IPS-18a (cell line): ENCODE results near the gene MSLN.

Source experiments
- H3K27ac ChIP-seq: one replicate; pipeline ENCODE4 v1.5.1; 2013; ENCODE audit warnings: low read length
- H3K27me3 ChIP-seq: one replicate; pipeline ENCODE4 v1.6.1; 2013; ENCODE audit warnings: mild to moderate bottlenecking, low read length; ENCODE audit not compliant: control insufficient read depth, insufficient read depth
- H3K36me3 ChIP-seq: one replicate; pipeline ENCODE4 v1.6.1; 2013; ENCODE audit warnings: low read depth, low read length; ENCODE audit not compliant: control insufficient read depth
- H3K4me1 ChIP-seq: one replicate; pipeline ENCODE4 v1.6.1; 2013; ENCODE audit warnings: low read depth, low read length; ENCODE audit not compliant: control insufficient read depth
- H3K4me3 ChIP-seq: one replicate; pipeline ENCODE4 v1.5.1; 2013; ENCODE audit warnings: low read length
- H3K9ac ChIP-seq: one replicate; pipeline ENCODE4 v1.6.1; 2013; ENCODE audit warnings: mild to moderate bottlenecking, low read length, moderate library complexity
- H3K9me3 ChIP-seq: one replicate; pipeline ENCODE4 v1.6.1; 2013; ENCODE audit warnings: low read depth, low read length; ENCODE audit not compliant: control insufficient read depth

MSLN gene

DNA sequence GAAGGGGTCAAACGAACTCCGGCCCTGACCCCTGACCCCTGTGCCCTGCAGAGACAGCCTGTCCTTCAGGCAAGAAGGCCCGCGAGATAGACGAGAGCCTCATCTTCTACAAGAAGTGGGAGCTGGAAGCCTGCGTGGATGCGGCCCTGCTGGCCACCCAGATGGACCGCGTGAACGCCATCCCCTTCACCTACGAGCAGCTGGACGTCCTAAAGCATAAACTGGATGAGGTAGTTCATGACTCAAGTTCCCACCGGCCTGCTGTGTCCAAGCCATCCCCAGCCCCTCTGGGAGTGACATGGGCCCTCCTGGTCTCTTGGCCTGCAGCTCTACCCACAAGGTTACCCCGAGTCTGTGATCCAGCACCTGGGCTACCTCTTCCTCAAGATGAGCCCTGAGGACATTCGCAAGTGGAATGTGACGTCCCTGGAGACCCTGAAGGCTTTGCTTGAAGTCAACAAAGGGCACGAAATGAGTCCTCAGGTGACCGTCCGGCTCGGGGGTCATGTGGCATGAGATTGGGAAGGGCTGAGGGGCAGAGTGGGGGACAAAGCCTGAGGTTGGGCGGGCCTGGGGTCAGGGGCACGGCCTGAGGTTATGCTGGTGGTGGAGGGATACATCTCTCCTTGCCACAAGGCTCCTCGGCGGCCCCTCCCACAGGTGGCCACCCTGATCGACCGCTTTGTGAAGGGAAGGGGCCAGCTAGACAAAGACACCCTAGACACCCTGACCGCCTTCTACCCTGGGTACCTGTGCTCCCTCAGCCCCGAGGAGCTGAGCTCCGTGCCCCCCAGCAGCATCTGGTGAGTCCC lies 5.7 kb downstream of the MSLN start:
- no peaks in the 10 kb centered on the region for H3K27me3 ChIP-seq

DNA sequence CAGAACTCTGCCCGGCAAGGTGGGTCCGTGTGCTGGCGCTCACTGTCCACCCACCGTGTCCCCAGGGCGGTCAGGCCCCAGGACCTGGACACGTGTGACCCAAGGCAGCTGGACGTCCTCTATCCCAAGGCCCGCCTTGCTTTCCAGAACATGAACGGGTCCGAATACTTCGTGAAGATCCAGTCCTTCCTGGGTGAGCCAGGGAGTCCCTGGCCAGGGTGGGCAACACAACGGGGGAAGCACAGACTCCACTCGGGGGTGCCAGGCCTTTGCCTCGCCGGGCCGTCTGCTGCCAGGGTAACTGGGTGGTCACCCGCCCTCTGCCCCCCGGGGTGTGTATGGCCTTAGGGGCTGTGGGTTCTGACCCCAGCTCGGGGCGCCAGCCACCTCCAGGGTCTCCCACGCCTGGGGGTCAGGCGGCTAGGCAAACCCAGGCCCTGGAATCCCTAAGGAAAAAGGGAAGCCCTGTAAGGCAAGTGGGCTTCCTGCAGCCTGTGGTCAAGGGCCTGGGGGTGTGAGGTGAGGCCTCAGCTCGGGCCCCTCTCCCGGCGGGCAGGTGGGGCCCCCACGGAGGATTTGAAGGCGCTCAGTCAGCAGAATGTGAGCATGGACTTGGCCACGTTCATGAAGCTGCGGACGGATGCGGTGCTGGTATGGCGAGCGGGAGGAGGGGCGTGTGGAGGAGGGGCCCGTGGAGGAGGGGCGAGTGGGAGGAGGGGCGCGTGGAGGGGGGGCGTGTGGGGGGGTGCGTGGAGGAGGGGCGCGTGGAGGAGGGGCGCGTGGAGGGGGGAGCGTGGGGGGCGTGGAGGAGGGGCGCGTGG lies 6.5 kb downstream of the MSLN start:
- no peaks in the 10 kb centered on the region for H3K27me3 ChIP-seq
- no peaks in the 10 kb centered on the region for H3K36me3 ChIP-seq
- no peak overlapping the region for H3K9ac ChIP-seq
- no peaks in the 10 kb centered on the region for H3K9me3 ChIP-seq
- H3K4me3 ChIP-seq, result no peak overlapping the region
- no peak overlapping the region for H3K27ac ChIP-seq
- H3K4me1 ChIP-seq, result no peaks in the 10 kb centered on the region

More for the DNA sequence above, 5.7 kb downstream of the MSLN start:
- no peaks in the 10 kb centered on the region for H3K36me3 ChIP-seq
- H3K27ac ChIP-seq, result no peak overlapping the region
- no peaks in the 10 kb centered on the region for H3K4me1 ChIP-seq
- H3K9ac ChIP-seq, result no peak overlapping the region
- no peaks in the 10 kb centered on the region for H3K9me3 ChIP-seq
- H3K4me3 ChIP-seq, result no peak overlapping the region

DNA sequence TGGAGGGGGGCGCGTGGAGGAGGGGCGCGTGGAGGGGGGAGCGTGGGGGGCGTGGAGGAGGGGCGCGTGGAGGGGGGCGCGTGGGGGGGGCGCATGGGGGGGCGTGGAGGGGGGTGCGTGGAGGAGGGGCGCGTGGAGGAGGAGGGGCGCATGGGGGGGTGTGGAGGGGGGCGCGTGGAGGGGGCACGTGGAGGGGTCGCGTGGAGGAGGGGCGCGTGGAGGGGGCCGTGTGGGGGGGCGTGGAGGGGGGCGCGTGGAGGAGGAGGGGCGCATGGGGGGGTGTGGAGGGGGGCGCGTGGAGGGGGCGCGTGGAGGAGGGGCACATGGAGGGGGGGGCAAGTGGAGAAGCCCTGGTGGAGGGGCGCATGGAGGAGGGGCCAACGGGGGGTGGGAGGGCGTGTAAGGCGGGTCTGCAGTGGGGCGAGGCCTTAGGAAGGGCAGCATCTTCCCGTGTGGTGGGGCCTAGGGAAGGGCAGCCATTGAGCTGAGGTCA lies 7.3 kb downstream of the MSLN start:
- Histone ChIP-seq H3K9ac (no peak overlapping the region), H3K9me3 (no peaks in the 10 kb centered on the region), H3K27me3 (no peaks in the 10 kb centered on the region), H3K4me1 (no peaks in the 10 kb centered on the region), H3K27ac (no peak overlapping the region), H3K36me3 (no peaks in the 10 kb centered on the region), H3K4me3 (no peak overlapping the region)

DNA sequence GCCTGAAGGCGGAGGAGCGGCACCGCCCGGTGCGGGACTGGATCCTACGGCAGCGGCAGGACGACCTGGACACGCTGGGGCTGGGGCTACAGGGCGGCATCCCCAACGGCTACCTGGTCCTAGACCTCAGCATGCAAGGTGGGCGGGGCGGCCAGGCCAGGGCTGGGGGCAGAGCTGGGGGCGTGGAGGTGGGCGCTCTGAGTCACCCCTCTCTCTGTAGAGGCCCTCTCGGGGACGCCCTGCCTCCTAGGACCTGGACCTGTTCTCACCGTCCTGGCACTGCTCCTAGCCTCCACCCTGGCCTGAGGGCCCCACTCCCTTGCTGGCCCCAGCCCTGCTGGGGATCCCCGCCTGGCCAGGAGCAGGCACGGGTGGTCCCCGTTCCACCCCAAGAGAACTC lies 7.9 kb downstream of the MSLN start:
- Histone ChIP-seq H3K9me3 (no peaks in the 10 kb centered on the region), H3K27me3 (no peaks in the 10 kb centered on the region), H3K27ac (no peak overlapping the region)

DNA sequence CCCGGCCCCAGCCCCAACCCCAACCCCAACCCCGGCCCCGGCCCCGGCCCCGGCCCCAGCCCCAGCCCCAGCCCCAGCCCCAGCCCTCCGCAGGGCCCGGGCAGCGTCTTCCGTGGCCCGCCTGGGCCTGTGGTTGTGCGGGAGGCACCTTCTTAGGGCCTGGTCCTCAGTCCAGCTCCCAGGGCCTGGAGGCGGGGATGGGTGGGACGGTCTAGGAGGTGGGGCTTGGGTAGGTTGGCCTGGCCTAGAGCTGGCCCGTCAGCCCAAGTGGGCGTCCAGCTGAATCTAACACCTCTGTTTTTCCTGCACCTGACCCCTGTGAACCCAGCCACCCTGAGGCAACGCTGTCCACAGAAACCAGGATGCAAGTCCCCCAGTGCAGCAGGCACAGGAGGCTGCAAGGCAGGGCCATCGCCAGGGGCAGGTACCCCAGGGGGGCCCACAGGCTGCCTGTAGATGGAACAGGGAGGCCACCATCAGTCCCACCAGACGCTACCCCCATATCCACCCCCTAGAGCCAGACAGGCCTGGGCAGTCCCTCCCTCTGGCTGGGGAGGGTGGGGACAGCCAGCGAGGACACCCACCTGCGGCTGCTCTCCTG lies 8.8 kb downstream of the MSLN start:
- Histone ChIP-seq H3K9ac (no peak overlapping the region), H3K27ac (no peak overlapping the region), H3K9me3 (no peaks in the 10 kb centered on the region), H3K4me1 (no peaks in the 10 kb centered on the region), H3K27me3 (no peaks in the 10 kb centered on the region), H3K4me3 (no peak overlapping the region), H3K36me3 (no peaks in the 10 kb centered on the region)

More for the DNA sequence above, 7.9 kb downstream of the MSLN start:
- H3K36me3 ChIP-seq, result no peaks in the 10 kb centered on the region
- H3K4me3 ChIP-seq, result no peak overlapping the region
- no peak overlapping the region for H3K9ac ChIP-seq
- H3K4me1 ChIP-seq, result no peaks in the 10 kb centered on the region

DNA sequence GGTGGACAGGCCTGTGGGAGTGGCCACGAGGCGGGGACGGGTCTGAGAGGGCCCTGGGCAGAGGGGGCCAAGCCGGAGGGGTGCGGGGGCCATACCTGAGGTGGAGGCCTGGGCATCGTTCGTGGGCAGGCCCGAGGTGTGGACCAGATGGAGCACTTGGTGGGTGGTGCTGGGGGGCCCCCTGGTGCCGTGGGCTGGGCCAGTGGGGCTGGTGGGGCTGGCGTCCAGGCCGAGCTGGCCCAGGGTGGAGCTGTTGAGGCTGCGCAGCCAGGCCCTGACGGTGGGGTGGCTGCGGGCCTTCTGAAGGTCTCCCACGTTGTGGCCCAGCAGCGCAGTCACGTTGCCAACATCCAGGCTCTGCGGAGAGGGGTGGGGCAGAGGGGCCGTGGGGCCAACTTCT lies 9.4 kb downstream of the MSLN start:
- Histone ChIP-seq H3K4me1 (no peaks in the 10 kb centered on the region), H3K9me3 (no peaks in the 10 kb centered on the region), H3K27me3 (no peaks in the 10 kb centered on the region), H3K36me3 (no peaks in the 10 kb centered on the region), H3K27ac (no peak overlapping the region), H3K4me3 (no peak overlapping the region), H3K9ac (no peak overlapping the region)

DNA sequence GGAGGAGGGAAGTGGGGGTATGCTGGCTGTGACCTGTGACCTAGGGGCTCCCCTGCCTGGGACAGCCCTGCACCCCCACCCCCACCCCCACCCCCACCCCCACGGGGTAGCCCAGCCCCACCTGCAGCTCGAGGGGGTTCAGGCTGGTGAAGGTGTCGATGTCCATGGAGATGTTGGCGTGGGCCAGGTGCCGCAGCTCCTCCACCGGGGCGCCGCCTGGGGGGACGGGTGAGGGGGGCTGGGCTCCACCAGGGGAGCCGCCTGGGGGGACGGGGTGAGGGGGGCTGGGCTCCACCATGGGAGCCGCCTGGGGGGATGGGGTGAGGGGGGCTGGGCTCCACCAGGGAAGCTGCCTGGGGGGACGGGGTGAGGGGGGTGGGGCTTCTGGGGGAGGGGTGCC lies 9.9 kb downstream of the MSLN start:
- no peaks in the 10 kb centered on the region for H3K9me3 ChIP-seq

DNA sequence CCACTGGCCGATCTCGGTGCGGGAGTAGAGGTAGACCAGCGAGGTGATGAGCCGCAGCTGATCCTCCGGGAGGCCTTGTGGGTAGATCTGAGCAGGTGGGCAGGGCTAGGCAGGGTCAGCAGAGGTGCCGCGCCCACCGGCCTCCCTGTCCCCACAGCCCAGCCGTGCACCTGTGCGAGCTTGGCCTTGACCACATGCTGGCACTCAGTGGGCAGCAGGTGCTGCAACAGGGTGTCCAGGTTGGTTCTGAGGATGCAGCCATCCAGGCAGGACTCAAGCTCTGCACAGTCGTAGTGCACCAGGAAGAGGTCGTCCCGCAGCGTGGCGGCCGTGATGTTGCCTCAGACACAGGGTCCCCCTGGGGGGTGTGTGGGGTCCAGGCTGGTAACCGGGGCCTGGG lies 12.4 kb downstream of the MSLN start:
- no peak overlapping the region for H3K27ac ChIP-seq
- H3K9me3 ChIP-seq, result no peaks in the 10 kb centered on the region
- H3K9ac ChIP-seq, result no peak overlapping the region
- no peaks in the 10 kb centered on the region for H3K36me3 ChIP-seq
- H3K4me1 ChIP-seq, result no peaks in the 10 kb centered on the region
- H3K27me3 ChIP-seq, result no peaks in the 10 kb centered on the region
- no peak overlapping the region for H3K4me3 ChIP-seq

More for the DNA sequence above, 9.9 kb downstream of the MSLN start:
- Histone ChIP-seq H3K27ac (no peak overlapping the region), H3K9ac (no peak overlapping the region), H3K36me3 (no peaks in the 10 kb centered on the region), H3K4me1 (no peaks in the 10 kb centered on the region), H3K4me3 (no peak overlapping the region), H3K27me3 (no peaks in the 10 kb centered on the region)

DNA sequence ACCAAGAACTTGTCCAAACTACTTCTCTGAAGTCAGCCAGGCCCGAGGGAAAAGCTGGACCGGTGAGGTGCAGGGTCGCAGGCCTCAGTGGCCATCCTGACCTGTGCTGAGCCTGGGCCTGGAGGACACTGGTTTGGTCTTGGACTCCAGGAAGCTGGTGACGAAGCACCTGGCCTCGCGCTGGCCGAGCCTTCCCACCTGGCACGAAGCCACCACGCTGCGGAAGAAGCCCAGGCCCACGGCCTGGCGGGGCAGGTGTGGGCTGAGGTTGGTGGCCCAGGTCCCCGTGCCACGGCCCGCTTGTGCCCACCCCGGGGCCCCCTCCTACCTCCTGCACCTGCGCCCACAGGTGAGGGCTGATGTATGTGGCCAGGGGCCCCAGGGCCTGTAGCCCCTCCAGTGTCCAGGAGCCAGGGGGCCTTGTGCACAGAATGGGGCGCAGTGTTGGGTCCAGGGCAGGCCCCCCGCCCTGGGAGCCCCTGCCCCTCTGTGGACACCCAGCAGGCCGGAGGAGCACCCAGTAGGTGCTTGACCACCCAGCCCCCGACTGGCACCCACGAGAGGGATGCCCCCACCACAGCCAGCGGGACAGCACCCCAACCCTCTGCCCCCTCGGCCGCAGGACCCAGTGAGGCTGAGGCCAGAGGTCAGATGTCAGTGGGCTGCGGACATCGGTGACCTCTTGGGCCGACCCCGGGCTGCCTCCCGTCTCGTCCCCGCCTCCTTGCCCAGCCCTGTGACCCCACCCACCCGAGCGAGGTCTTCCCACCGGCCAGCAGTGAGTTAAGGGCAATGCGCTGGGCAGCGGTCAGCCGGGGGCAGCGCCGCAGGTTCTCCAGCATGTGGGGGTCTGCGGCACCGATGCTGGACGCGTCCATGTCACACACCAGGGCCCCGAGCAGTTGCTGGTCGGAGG lies 13.8 kb downstream of the MSLN start:
- Histone ChIP-seq H3K9ac (no peak overlapping the region), H3K9me3 (no peaks in the 10 kb centered on the region), H3K27me3 (no peaks in the 10 kb centered on the region), H3K4me1 (no peaks in the 10 kb centered on the region), H3K4me3 (no peak overlapping the region), H3K27ac (no peak overlapping the region), H3K36me3 (no peaks in the 10 kb centered on the region)

DNA sequence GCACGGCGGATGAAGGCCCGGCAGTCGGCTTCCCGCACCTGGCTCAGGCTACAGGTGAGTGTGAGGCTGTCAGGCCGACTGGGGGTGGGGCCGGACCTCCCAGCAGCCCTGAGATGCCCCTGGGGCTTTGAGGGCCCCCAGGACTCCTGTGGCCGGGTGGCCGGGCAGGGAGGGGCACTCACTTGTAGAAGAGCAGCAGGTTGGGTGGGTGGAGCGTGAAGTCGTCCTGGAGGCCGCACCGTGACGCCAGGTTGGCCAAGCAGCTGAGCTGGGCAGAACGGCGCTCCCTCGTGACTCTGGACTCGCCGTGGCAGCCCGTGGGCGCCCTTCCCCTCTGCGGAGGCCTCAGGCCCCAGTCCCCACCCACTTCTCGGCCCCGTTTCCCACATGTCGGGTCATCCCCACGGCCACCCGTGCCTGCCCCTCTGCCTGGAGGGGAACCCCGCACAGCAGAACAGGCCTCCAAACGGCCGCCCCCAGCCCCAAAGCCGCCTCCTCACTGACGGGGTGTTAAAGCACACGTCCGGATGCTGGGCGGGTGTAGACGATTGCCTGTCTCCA lies 14.8 kb downstream of the MSLN start:
- Histone ChIP-seq H3K4me1 (no peaks in the 10 kb centered on the region), H3K9ac (no peak overlapping the region), H3K27me3 (no peaks in the 10 kb centered on the region), H3K36me3 (no peaks in the 10 kb centered on the region), H3K27ac (no peak overlapping the region), H3K4me3 (no peak overlapping the region), H3K9me3 (no peaks in the 10 kb centered on the region)
